Stomach (tissue), 4 donors: ENCODE results near the gene EDEM1.

Experiments used
- CTCF ChIP-seq, 7 experiments: fragments of 450-650 bp in 4 of 7; fragments of 200-600 bp in 3 of 7; sonication (generic) in 3 of 7; IDR thresholded peaks; one replicate each; pipeline ENCODE4 v1.5.1; 2016 to 2019; ENCODE audit warnings: antibody characterized with exemption in 7 of 7, control low read depth in 2 of 7, mild to moderate bottlenecking in 1 of 7
- POLR2A ChIP-seq, 4 donors: fragments of 450-650 bp; IDR thresholded peaks; one replicate each; pipeline ENCODE4 v1.6.1; 2016; ENCODE audit warnings: antibody characterized with exemption in 4 of 4, control low read depth in 2 of 4, mild to moderate bottlenecking in 1 of 4, moderate library complexity in 1 of 4
- POLR2AphosphoS5 ChIP-seq, 3 donors: sonication (generic); formaldehyde crosslinking; IDR thresholded peaks; one replicate each; pipeline ENCODE4 v1.6.1; 2016; ENCODE audit warnings: antibody characterized with exemption in 3 of 3

GRCh38 chr3:5197022-5197421, 9.5 kb downstream of the EDEM1 start:
- TF ChIP-seq POLR2A (IDR thresholded peaks at IDR 0.05) = no peak
- no peak for TF ChIP-seq POLR2AphosphoS5 (IDR thresholded peaks at IDR 0.05)
- no peak for TF ChIP-seq CTCF (IDR thresholded peaks at IDR 0.05)
